ENCODE data around the gene COPB2. TPM values are rescaled to one million over a fixed set of nuclear protein-coding genes. Genes with fewer than 3 reads are reported as not detected.

Gene COPB2
- total and polyA plus RNA-seq, 2 of the 4 experiments (the other 2 are of a cell fraction), result 179 to 363 TPM

GRCh38 chr3:139326131-139326530 is 63.3 kb downstream of the COPB2 start:
- Histone ChIP-seq H2BK120ac (ENCODE audit: low read depth, low read length) (no peak overlapping the region; the same call in 1 of the 2 replicates), H2AFZ (replicated peaks; ENCODE audit: low read length, poor library complexity) (no peak overlapping the region), H4K5ac (ENCODE audit: low read depth, low read length) (no peak overlapping the region), H3K4me2 (ENCODE audit: low read depth, low read length) (no peak overlapping the region), H3K4me1 (ENCODE audit: control insufficient read depth, insufficient read depth, low read length) (peaks cover 2% of the 10 kb centered on the region; the same call in 1 of the 2 replicates), H3K14ac (replicated peaks; ENCODE audit: low read depth, low read length) (no peak overlapping the region), H3K4ac (ENCODE audit: low read depth, low read length) (no peak overlapping the region), H3K56ac (ENCODE audit: extremely low read depth, insufficient read depth, low read length) (no peak overlapping the region), H2BK20ac (ENCODE audit: low read depth, low read length) (no peak overlapping the region), H2AK5ac (ENCODE audit: low read depth, low read length) (no peak overlapping the region), H4K91ac (ENCODE audit: insufficient read depth, low read depth, low read length) (no peak overlapping the region), H2BK5ac (ENCODE audit: low read depth, low read length, poor library complexity, severe bottlenecking) (no peak overlapping the region), H3K36me3 (ENCODE audit: control insufficient read depth, insufficient read depth, low read length) (no peaks in the 10 kb centered on the region), H3K23ac (ENCODE audit: low read depth, low read length) (no peak overlapping the region), H3K4me3 (ENCODE audit: insufficient read depth, low read depth, low read length) (no peak overlapping the region), H4K20me1 (ENCODE audit: insufficient read depth, low read length) (no peaks in the 10 kb centered on the region), H3K79me1 (ENCODE audit: low read depth in 1 of 2, low read length in 2 of 2) (no peaks in the 10 kb centered on the region), H3K18ac (ENCODE audit: low read depth, low read length) (no peak overlapping the region), H2AK9ac (replicated peaks; ENCODE audit: low read depth, low read length, poor library complexity) (no peak overlapping the region), H3K27me3 (ENCODE audit: control insufficient read depth, insufficient read depth, low read length) (peaks cover 13% of the 10 kb centered on the region), H4K8ac (ENCODE audit: low read depth in 2 of 2, low read length in 2 of 2) (no peak overlapping the region), H3K9ac (ENCODE audit: low read depth, low read length) (no peak overlapping the region), H3K9me3 (ENCODE audit: control insufficient read depth, insufficient read depth, low read length) (no peaks in the 10 kb centered on the region), H3K27ac (ENCODE audit: insufficient read depth, low read length) (no peak overlapping the region), H2BK15ac (ENCODE audit: low read depth, low read length) (no peak overlapping the region), H3K9me1 (ENCODE audit: insufficient read depth, low read length) (no peaks in the 10 kb centered on the region)
- POLR2A ChIA-PET (ENCODE audit: unreplicated experiment), result no interaction called here
- WGBS, 2 experiments (ENCODE audit: extremely low coverage in 2 of 2, insufficient read length in 1 of 2), result no CpG with 5 or more reads among the region's 5 CpGs
- intact Hi-C loops (cut with micrococcal nuclease) (loop anchor here (5.0 to 10.0 kb wide), 3 partner anchors 81 to 734 kb away; partner anchors contain the start of gene CEP70), dilution Hi-C loops (cut with HindIII; ENCODE audit: low sequenced_read_pairs, unreplicated experiment) (no loop called here), in situ Hi-C loops (cut with MboI; ENCODE audit: low sequenced_read_pairs) (loop anchor here (25.0 kb wide), 2 partner anchors 639 to 739 kb away; partner anchors contain the start of gene CEP70)
- DNase-seq (no peak), ATAC-seq (ENCODE audit: low read depth) (no peak)
- TF ChIP-seq POLR2A (IDR thresholded peaks at IDR 0.05; ENCODE audit: low read depth, low read length), result no peak
- no peak for TF ChIP-seq CEBPB (IDR thresholded peaks at IDR 0.05; ENCODE audit: low read depth, low read length)
- no peak for TF ChIP-seq MXI1 (IDR thresholded peaks at IDR 0.05; ENCODE audit: borderline replicate concordance, low read depth, low read length)
- no peak for TF ChIP-seq FOS (IDR thresholded peaks at IDR 0.05; ENCODE audit: low read depth, low read length)
- no peak for TF ChIP-seq RAD21 (IDR thresholded peaks at IDR 0.05; ENCODE audit: low read length)
- no peak for TF ChIP-seq CTCF (conservative IDR thresholded peaks at IDR 0.05; ENCODE audit: low read depth, low read length)
- TF ChIP-seq SMC3 (IDR thresholded peaks at IDR 0.05; ENCODE audit: low read depth, low read length), result no peak
- TF ChIP-seq MAZ (IDR thresholded peaks at IDR 0.05; ENCODE audit: borderline replicate concordance, low read depth, low read length), result no peak
- CTCF ChIA-PET, result interaction anchor here (0.8 to 1.2 kb wide), 2 partner anchors 214 to 390 kb away, joined by 3 to 5 read pairs; no protein-coding TSS in a partner anchor
- BruUV-seq (replicated peaks), result no TSS peak
